ENCODE results near the gene TNP1.

Gene TNP1, protein sequence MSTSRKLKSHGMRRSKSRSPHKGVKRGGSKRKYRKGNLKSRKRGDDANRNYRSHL

DNA sequence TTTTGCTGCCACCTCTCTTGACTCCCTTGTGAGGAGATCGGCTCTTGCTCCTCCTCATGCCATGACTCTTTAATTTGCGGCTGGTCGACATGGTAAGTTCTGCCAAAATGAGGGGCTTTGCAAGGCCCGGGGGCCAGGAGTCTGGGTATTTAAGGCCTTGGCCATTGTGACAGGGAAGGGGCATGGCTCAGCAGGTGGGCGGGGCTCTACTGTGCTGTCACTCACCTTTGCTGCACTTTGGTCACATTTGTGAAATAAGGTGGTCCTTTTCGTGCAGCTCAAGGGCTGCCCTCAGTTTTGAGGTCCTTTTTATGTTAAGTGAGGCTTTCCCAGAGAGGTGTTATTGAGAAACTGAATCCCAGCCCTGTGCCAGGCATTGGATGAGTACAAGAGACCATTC is at the start of gene TNP1:
TNP1 (minus strand) TSS at position 121 of the 400 bp plus-strand sequence; CDS start at position 91, 30 bp downstream.
- ATAC-seq: no peak

DNA sequence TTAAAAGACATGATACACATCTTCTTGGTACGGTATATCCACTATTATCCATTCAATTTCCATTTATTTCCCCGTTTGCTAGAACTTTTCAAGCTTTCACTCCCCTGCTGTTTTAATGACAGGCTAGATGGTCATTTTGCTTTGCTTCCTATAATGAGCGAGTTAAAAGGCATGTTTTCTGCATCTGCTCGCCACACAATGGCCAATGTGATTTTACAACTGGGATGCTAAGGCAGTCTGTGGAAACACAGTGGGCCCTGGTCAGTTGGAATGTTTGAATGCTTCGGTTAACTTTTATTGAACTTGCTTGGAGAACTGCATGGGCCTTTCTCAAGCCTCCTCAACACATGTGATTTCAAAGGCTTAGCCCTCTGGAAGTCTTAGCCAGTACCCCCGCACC is 48.4 kb upstream of the TNP1 start:
- ATAC-seq: no peak
- Mint-ChIP-seq H3K4me1 (peaks cover 5% of the 10 kb centered on the region), H3K27me3 (no peaks in the 10 kb centered on the region), H3K4me3 (no peak overlapping the region), H3K27ac (no peak overlapping the region), H3K9me3 (peaks cover 11 to 14% of the 10 kb centered on the region in 2 donors)
- DNase-seq: no peak

More for the DNA sequence above, at the start of gene TNP1:
- Mint-ChIP-seq H3K27ac (no peak within 1 kb of the TSS), H3K27me3 (peaks cover 13% of the 10 kb centered on the region), H3K4me3 (no peak within 1 kb of the TSS), H3K4me1 (peaks cover 43% of the 10 kb centered on the region), H3K9me3 (no peaks in the 10 kb centered on the region)
- no peak for DNase-seq

DNA sequence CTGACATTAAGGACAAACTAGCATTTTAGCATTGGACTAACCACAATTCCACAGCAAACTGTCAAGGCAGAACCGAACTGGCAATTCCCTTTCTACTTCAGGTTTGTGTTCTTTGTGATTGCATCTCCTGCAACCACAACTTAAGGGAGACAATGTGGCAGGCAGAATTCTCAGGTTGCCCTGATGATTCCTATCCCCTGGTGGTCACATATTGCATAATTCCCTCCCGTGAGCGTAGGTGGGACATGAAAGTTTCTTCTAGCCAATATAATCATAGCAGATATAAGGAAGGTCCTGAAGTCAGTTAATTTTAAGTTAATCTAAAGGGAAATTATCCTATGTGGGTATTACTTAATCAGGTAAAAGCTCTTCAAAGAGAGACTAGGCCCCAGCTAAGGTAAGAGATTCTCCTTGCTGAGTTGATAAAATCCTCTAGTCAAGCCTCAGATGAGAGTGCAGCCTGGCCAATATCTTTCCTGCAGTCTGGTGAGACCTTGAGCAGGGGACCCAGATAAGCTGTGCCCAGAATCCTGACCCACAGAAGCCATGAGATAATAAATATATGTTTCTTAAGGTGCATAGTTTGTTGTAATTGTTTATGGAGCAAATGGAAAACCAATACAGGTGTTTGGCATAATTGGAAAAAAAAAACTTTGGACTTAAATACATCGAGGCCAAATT is 45.9 kb upstream of the TNP1 start:
- no peak overlapping the region for H3K27ac Mint-ChIP-seq
- peaks cover 5% of the 10 kb centered on the region for H3K4me1 Mint-ChIP-seq
- H3K27me3 Mint-ChIP-seq: no peaks in the 10 kb centered on the region
- no peak overlapping the region for H3K4me3 Mint-ChIP-seq
- ATAC-seq (no peak), DNase-seq (no peak)
- peaks cover 21 to 26% of the 10 kb centered on the region in 2 donors for H3K9me3 Mint-ChIP-seq

DNA sequence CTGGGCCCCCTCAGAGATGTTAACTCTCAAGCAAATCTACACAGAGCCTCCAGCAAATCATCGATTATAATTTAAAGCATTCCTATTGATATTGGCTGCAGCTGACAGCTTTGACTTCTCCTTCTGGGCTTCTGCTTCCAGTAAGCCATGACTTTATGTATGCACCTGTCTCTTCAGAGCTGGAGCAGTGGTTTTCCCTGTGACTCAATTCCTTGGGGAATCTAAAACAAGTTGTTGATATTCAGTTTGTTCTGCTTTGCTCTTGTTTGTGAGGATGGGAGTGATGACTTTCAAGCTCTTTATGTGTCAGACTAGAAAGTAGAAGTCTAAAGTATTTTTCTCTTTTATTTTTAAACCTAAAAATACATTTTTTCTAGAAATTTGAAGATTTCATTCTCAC is 45.1 kb upstream of the TNP1 start:
- Mint-ChIP-seq H3K27me3 (no peaks in the 10 kb centered on the region), H3K4me1 (peaks cover 5% of the 10 kb centered on the region), H3K27ac (no peak overlapping the region), H3K4me3 (no peak overlapping the region), H3K9me3 (peaks cover 27 to 33% of the 10 kb centered on the region in 2 donors)
- DNase-seq (no peak), ATAC-seq (no peak)

DNA sequence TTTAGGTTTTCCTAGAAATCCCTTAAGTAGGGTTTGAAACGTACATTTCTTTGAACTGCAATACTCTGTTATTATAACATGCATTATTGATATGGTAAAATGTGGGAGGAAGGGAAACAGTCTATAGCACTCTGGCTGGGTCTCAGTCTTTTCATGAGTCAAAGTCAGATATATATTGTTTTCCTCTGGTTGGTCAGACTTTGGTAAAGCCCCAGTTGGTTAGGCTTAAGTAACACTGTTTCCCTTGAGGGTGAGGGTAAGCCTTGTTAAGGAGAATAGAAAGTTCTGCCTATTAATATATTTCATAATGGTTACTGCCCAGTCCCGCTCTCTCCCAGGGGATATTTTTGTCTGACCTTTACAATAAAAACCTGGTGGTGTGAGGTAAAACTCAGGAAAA is 44.7 kb upstream of the TNP1 start:
- ATAC-seq (peak; percentile 60), DNase-seq (no peak)
- no peaks in the 10 kb centered on the region for H3K27me3 Mint-ChIP-seq
- no peak overlapping the region for H3K27ac Mint-ChIP-seq
- peaks cover 29 to 34% of the 10 kb centered on the region in 2 donors for H3K9me3 Mint-ChIP-seq
- no peak overlapping the region for H3K4me3 Mint-ChIP-seq
- peaks cover 5% of the 10 kb centered on the region for H3K4me1 Mint-ChIP-seq

DNA sequence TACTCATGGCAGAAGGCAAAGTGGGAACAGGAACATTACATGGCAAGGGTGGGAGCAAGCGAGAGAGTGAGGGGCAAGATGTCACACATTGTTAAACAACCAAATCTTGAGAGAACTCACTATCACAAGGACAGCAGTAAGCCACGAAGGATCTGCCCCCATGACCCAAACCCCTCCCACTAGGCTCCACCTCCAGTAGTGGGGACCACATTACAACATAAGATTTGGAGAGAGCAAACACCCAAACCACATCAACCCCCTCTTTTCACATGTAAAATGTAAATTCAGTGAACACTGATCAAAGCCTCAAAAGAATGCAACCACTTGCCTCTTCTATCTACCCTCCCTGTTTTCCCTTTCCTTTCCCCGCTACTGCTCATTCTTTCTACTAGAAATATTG is 43.6 kb upstream of the TNP1 start:
- H3K27ac Mint-ChIP-seq: no peak overlapping the region
- H3K4me1 Mint-ChIP-seq: peaks cover 5% of the 10 kb centered on the region
- H3K27me3 Mint-ChIP-seq: no peaks in the 10 kb centered on the region
- H3K9me3 Mint-ChIP-seq: peaks cover 29 to 34% of the 10 kb centered on the region in 2 donors
- no peak for ATAC-seq
- no peak for DNase-seq
- H3K4me3 Mint-ChIP-seq: no peak overlapping the region

DNA sequence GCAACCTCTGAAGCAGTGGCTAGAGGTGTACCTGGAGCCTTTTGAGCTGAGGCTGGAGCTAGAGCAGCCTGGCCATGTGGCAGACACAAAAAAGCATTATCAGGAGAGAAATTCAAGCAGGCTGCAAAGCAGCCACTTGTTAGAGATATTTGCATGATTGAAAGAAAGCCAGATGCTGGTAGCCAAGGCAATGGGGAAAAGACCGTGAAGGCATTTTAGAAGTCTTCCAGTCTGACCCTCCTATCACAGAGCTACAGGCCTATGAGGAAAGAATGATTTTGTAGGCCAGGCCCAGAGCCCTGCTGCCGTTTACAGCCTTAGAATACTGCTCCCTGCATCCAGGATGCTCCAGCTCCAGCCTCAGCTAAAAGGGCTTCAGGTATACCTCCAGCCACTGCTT is 41.4 kb upstream of the TNP1 start:
- Mint-ChIP-seq H3K4me1 (peaks cover 14% of the 10 kb centered on the region), H3K27ac (no peak overlapping the region), H3K9me3 (peaks cover 29 to 34% of the 10 kb centered on the region in 2 donors), H3K4me3 (no peak overlapping the region), H3K27me3 (no peaks in the 10 kb centered on the region)
- ATAC-seq (no peak), DNase-seq (no peak)

DNA sequence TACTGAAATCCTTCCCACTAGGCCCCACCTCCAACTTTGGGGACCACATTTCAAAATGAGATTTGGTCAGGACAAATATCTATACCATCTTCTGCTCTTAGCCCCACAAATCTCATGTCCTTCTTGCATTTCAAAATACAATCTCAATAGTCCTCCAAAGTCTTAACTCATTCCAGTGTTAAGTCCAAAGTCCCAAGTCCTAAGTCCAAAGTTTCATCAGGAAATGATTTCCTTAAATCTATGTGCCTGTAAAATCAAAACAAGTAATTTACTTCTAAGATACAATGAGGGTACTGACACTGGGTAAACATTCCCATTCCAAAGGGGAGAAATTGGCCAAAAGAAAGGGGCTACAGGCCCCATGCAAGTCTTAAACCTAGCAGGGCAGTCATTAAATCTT is 40.5 kb upstream of the TNP1 start:
- no peak overlapping the region for H3K27ac Mint-ChIP-seq
- peaks cover 29 to 34% of the 10 kb centered on the region in 2 donors for H3K9me3 Mint-ChIP-seq
- DNase-seq (no peak), ATAC-seq (no peak)
- peaks cover 14% of the 10 kb centered on the region for H3K4me1 Mint-ChIP-seq
- no peak overlapping the region for H3K4me3 Mint-ChIP-seq
- no peaks in the 10 kb centered on the region for H3K27me3 Mint-ChIP-seq

DNA sequence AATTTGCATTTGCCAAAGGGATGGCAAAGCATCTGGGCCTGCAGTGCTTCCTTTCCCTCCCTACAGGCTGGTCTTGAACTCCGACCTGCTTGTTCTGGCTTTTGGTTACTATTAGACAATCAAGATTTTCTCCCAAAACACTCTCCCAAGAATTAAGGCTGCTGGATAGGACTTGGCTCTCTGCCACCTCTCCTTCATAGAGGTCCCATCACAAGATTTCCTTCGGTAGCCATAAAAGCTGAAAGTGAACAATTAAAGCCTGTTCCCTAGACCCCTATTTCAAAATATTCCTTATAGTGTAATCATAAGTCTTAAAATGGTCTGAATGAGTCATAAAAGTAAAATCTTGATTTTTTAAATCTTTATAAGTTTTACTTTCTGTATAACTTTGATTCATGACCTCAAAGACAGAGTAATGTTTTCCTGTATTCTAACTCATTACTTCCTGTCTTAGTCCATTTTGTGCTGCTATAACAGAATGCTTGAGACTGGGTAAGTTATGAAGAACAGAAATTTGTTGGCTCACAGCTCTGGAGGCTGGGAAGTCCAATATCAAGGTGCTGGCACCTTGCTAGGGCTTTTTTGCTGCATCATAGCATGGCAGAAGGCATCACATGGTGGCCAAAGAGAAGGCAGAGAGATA is 37.8 kb upstream of the TNP1 start:
- Mint-ChIP-seq H3K4me1 (peaks cover 9% of the 10 kb centered on the region), H3K4me3 (no peak overlapping the region), H3K9me3 (peaks cover 12 to 13% of the 10 kb centered on the region in 2 donors), H3K27ac (no peak overlapping the region), H3K27me3 (no peaks in the 10 kb centered on the region)
- DNase-seq (no peak), ATAC-seq (peak; percentile 53)

DNA sequence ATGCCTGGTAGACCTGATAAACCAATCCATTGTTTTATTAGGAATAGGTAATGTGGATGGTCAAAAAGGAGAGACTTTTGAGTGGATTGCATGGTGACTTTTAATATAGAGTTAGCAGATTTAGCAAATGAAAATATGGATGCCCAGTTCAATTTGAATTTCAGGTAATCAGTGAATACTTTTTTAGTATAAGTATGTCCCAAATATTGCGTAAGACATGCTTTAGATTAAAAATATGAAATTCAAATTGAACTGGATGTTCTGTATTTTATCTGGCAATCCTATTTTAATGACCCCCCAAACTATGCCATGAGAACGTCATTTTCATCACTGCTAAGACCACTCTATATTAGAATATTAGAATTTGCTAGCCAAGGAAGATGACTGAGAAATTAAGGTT is 30.3 kb upstream of the TNP1 start:
- no peak overlapping the region for H3K27ac Mint-ChIP-seq
- DNase-seq (no peak), ATAC-seq (no peak)
- H3K27me3 Mint-ChIP-seq: peaks cover 9% of the 10 kb centered on the region
- H3K4me3 Mint-ChIP-seq: no peak overlapping the region
- H3K4me1 Mint-ChIP-seq: no peaks in the 10 kb centered on the region
- H3K9me3 Mint-ChIP-seq: no peaks in the 10 kb centered on the region

DNA sequence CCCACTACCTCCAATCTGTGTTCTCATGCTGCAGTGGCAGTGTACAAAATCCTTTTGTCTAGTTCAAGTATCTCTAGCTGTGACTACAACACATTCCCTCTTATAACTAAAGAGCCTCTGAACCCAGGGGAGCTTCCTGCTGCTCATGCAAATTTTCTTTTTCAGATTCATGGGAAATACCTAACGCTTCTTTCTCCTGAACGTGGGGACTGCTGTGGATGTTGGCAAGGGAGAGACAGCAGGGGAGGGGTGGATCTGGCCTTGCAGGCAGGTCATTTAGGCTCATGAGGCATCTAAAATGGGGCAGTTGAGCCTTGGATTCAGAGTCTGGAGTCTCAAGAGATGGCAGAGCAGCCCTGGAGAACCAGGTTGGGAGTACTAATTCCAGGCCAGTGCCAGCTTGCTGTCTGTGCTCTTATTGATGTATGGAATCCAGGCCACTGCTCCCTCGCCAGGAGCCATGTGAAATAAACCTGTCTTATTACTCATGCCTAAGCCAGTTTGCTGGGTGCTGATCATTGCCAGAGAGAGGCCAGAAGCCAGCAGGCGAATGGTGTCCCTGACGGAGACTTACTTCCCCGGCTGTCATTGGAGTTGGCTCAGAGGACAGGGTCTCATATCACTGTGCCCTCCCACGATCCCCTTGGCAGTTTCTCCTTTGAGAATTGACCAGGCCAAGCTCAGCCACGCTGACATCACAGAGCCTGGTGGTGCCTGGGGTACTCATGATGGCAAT is 29.2 kb upstream of the TNP1 start:
- no peaks in the 10 kb centered on the region for H3K4me1 Mint-ChIP-seq
- H3K4me3 Mint-ChIP-seq: no peak overlapping the region
- peaks cover 9% of the 10 kb centered on the region for H3K27me3 Mint-ChIP-seq
- DNase-seq (no peak), ATAC-seq (no peak)
- H3K9me3 Mint-ChIP-seq: no peaks in the 10 kb centered on the region
- H3K27ac Mint-ChIP-seq: no peak overlapping the region

DNA sequence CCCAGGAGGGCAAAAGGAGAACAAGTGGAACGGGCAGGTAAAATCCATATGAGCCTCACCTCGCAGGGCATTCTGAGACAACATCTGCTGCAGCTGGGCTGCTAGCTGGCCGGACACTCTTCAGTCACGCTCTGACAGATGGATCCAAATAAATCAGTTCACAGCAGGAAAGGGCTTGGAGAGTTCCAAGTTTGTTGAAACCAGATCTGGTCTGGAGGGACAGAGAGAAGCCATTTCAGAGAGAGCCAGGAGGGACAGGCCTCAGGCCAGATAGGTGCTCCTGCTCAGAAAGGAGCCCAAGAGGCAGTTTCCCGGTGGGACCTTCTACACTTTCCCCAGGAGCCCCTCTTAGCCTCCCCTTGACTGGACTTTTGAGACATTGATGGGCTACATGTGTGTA is 28.2 kb upstream of the TNP1 start:
- Mint-ChIP-seq H3K4me1 (no peaks in the 10 kb centered on the region), H3K27me3 (peaks cover 9% of the 10 kb centered on the region), H3K27ac (no peak overlapping the region), H3K9me3 (no peaks in the 10 kb centered on the region), H3K4me3 (no peak overlapping the region)
- peak; percentile 10 for ATAC-seq
- DNase-seq: no peak

DNA sequence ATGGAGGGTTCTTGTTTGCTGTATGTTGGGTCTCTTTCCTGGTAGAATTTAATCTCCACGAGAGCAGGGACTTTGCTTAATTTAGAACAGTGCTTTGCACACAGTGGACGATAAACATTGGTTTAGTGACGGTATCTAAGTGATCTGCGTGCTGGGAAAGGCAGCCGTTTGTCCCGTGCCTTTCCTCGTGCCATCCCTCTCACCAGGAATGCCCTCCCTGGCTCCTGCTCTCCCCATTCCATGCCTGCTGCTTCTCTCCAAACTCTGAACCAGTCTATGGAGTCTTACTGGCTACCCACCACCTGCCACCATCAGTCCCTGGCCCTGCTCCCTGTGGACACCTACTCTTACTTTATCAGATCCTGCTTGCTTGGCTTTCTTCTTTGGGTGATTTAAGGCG is 27.3 kb upstream of the TNP1 start:
- H3K9me3 Mint-ChIP-seq: no peaks in the 10 kb centered on the region
- ATAC-seq (no peak), DNase-seq (no peak)
- H3K27me3 Mint-ChIP-seq: peaks cover 9% of the 10 kb centered on the region
- no peak overlapping the region for H3K27ac Mint-ChIP-seq
- no peak overlapping the region for H3K4me3 Mint-ChIP-seq
- no peaks in the 10 kb centered on the region for H3K4me1 Mint-ChIP-seq

DNA sequence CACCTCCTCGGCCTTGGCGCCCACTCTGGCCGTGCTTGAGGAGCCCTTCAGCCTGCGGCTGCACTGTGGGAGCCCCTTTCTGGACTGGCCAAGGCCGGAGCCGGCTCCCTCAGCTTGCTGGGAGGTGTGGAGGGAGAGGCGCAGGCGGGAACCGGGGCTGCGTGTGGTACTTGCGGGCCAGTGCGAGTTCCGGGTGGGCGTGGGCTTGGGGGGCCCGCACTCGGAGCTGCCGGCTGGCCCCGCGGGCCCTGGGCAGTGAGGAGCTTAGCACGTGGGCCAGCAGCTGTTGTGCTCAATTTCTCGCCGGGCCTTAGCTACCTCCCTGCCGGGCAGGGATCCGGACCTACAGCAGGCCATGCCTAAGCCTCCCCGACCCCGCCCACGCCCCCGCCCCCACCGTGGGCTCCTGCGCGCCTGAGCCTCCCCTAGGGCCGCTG is 25.3 kb upstream of the TNP1 start:
- Mint-ChIP-seq H3K4me3 (no peak overlapping the region), H3K9me3 (no peaks in the 10 kb centered on the region), H3K4me1 (peaks cover 15% of the 10 kb centered on the region), H3K27ac (no peak overlapping the region), H3K27me3 (peaks cover 7% of the 10 kb centered on the region)
- ATAC-seq (peak; percentile 29), DNase-seq (no peak)

DNA sequence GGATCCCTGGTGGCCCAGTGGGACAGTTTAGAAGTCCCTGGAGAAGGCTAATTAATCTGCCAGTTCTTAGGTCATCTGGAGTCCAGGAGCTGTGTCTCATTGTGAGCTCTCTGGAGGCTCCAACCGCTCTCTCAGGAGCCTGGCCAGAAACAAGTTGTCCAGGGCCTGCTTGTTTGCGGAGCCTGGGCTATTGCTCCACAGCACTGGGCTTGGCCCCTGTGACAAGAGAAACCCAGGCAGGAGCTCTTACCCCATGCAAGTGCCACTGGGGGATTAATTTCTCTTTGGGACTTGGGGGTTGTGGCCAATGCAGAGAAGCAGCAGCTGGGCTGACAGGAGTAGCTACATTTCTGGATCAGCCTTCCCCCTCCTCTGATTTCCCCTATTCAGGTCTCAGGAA is 24.5 kb upstream of the TNP1 start:
- peaks cover 7% of the 10 kb centered on the region for H3K27me3 Mint-ChIP-seq
- H3K9me3 Mint-ChIP-seq: no peaks in the 10 kb centered on the region
- peaks cover 23% of the 10 kb centered on the region for H3K4me1 Mint-ChIP-seq
- no peak overlapping the region for H3K27ac Mint-ChIP-seq
- ATAC-seq: no peak
- DNase-seq: no peak
- H3K4me3 Mint-ChIP-seq: no peak overlapping the region

DNA sequence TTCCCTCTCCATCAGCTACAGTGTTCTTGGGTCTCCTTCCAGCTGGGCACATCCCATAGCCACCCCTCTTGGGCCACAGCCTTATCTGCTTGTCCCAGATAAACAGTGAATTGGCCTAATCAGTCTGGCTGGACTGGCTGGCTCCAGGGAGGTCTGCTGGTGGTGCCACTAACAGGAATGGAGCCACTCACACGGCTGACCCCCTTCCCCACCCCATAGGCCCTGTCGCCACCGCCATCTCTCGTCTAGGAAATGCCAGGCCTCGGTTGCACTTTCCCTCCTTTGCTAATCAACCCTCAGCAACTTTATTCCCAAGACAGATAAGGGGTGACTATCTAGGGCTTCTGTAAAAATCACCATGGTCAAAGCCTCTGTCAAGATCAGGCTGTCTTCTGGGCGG is 23.0 kb upstream of the TNP1 start:
- Mint-ChIP-seq H3K9me3 (no peaks in the 10 kb centered on the region), H3K27ac (peak overlapping the region in 1 of 2 donors; percentile 66), H3K27me3 (peaks cover 7% of the 10 kb centered on the region), H3K4me3 (no peak overlapping the region), H3K4me1 (peaks cover 31% of the 10 kb centered on the region)
- no peak for DNase-seq
- ATAC-seq: no peak

Data from stimulated activated naive CD8-positive, alpha-beta T cell treated with anti-CD3 and anti-CD28 coated beads, Interleukin-15, amount 100 ng/mL, for 72 hours (primary cell).